NCI-H146 treated with DMSO at 0.1 percent for 48 hours (cell line): ENCODE data around the gene GGN.
"Not testable (repeated sequence)": the region's sequence is repeated elsewhere in the genome, so short reads cannot be mapped to it uniquely, and the experiment has no call there.

ENCODE experiments used
- DNase-seq: peaks from one replicate; lab custom pipeline; 2025; ENCODE audit not compliant: unreplicated experiment; lab: John Stamatoyannopoulos, UW

The GGN gene

GRCh38 chr19:38387550-38388348 is at the start of gene GGN:
Gene GGN (minus strand): TSS chr19:38388034. CDS start chr19:38387261, 773 bp downstream.
- DNase-seq: peak; percentile 91

DNA sequence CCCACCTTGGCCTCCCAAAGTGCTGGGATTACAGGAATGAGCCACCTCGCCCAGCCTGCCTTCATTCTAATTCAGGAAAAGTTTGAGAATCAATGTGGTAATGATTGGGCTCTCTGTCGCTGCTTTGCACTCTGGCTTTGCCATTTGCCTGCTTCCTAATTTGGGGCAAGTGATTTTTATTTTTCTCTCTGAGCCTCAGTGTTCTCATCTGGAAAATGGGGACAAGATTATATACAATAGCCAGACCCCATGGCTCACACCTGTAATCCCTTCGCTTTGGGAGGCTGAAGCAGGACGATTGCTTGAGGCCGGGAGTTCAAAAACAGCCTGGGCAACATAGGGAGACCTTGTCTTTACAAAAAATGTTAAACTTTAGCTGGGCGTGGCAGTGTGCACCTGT is 49.5 kb upstream of the GGN start:
- DNase-seq: no peak

GRCh38 chr19:38434549-38435051 is 46.8 kb upstream of the GGN start:
- DNase-seq: no peak

DNA sequence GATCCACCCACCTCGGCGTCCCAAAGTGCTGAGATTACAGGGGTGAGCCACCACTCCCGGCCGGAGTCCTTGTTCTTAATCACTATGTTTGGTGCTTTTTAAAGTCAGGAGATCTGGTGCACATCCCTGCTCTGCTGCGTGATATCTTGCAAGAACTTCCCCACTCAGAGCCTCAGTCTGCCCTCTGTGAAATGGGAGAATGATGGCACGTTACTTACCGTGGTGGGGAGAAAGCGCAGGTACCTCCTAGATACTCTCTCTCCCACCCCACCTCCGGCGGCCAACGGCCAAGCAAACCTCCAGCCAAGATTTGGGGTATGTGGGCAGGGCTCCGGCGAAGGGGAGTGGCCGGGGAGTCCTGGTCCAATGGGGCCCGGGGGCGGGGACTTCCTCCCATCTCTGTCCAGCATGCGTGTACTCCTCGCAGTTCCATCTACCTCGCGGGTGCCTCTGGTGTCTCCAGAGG is 45.5 kb upstream of the GGN start, which contains the start of gene RYR1:
Gene RYR1 (plus strand): TSS at position 424 of the 466 bp plus-strand sequence. CDS start 139 bp downstream, outside the sequence.
- no peak for DNase-seq

- DNase-seq: no peak
Observed at GRCh38 chr19:38430931-38431330, 43.1 kb upstream of the GGN start.

DNA sequence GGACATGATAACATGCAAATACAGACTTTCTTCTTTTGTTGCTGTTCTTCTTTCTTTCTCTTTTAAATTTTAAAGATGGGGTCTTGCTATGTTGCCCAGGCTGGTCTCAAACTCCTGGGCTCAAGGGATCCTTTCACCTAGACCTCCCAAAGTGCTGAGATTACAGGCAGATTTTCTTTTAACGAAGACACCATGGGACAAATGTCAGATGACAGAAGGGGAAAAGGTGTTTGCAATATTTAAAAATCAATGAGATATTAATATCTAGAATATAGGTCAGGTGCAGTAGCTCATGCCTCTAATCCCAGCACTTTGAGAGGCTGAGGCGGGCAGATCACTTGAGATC is 42.0 kb upstream of the GGN start:
- no peak for DNase-seq

DNA sequence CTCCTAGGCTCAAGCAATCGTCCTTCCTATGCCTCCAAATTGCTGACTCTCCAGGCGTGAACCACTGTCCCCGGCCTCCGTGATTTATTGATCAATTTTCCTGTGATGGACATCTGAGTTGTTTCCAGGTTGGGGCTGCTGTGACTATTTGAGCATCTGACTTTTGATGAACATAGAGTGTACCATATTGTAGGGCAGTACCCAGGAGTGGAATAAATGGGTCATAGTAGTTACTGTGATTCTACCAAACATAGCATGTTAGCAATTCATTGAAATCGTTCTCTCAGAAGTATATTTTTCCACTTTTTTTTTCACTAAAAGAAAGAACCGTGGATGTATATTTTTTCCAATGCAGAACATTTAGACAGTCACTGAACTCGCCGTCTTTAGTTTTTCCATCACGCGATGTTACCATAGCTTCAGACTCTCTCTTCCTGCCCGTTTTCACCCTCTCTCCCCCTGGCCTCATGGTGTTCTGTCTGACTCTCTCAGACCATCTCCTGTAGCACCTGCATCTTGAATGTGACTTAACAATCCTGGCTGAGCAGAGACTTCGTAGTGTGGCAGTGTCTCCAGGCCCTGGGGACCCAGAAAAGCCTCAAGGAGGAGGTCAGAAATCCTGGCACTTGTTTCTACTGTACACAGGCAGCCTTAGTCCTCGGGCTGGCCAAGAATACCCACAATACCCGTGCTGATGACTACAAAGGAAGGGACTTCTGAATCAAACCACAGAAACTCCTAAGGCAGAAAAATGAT is 41.4 kb upstream of the GGN start:
- DNase-seq: no peak

DNA sequence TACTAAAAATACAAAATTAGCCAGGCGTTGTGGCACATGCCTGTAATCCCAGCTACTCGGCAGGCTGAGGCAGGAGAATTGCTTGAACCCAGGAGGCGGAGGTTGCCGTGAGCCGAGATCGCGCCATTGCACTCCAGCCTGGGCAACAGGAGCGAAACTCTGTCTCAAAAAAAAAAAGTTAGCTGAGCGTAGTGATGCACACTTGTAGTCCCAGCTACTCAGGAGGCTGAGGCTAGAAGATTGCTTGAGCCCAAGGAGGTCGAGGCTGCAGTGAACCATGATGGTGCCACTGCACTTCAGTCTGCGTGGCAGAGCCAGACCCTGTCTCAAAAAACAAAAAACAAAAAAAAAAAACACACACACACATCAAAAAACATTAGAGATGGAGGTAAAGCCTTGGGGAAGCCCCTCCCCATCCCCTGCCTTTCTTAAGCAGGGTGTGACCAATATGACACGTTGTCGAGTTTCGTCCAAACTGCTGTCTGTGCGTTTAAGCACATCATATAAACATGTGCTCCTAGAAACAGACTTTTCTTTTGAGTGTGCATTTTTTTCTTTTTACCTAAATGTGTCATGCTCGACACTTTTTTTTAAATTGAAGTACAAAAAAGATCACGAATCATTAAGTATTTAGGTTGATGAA is 39.3 kb upstream of the GGN start:
- not testable (repeated sequence) for DNase-seq

GRCh38 chr19:38425810-38426466 is 38.1 kb upstream of the GGN start, which contains the start of gene RASGRP4:
Gene RASGRP4 (minus strand): TSS chr19:38426219. CDS start chr19:38426091, 128 bp downstream.
- no peak for DNase-seq

DNA sequence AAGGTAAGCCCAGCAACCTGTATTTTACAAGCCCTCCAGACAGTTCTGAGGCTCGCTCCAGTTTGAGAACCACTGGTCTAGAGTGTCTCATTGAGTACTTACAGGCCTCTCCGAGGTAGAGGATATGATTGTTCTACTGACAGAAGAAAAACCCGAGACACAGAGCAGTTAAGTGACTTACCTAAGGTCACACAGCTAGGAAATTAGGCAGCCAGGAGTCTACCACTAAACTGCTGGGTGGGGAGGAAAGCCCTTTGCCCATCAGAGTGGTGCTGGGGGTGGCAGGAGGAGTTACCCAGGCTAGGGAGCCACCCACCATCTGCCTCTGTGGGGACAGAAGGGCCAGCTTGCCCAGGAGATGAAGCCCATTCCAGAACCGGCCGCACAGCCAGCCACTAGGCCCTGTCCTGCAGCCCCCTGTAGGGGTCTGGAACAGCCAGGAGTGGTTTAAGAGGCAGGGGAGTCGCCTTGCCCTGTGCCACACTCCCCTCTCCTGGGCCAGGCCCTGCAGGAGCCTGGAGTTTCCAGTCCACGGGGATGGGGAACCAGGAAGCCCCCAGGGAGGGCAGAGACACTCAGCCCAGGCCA is 37.5 kb upstream of the GGN start:
- no peak for DNase-seq

- no peak for DNase-seq
Observed at GRCh38 chr19:38424272-38424671, 36.4 kb upstream of the GGN start.

GRCh38 chr19:38422438-38422837 is 34.6 kb upstream of the GGN start:
- DNase-seq: no peak

DNA sequence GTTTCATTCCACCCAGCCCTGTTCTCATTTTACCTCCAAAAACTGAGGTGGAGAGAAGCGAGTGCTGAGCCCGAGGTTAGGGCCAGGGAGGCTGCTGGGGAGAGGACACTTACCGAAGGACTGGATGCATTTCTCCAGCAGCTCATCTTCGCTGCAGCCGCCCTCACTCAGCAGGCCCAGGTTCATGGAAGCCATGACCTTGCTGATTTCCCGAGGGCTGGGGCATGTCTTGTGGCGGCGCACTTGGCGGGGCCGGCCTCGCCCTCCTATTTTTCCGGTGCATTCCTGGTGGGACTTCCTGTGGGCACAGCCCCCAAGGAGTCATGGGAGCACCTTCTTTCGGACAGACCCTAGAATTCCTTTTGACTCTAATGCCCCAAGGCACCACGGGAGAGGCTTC is 34.0 kb upstream of the GGN start:
- no peak for DNase-seq

DNA sequence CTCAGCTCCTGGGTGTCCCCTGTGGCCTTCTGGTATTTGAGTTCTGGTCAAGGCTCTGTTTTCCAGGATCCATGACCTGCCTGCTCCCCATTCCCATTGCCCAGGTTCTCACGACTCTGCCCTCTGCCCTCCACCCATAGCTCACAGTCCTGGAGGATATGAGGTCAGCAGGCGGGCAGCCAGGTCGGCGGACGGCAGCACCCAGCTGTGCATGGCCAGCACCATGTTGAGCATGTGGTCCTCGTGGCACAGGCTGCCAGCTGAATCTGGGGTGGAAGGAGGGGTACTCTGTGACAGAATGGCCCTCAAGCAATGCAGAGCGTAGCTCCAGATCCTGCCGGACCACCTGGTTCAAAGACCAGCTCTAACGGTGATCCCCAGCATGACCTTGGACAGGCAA is 33.1 kb upstream of the GGN start:
- no peak for DNase-seq

DNA sequence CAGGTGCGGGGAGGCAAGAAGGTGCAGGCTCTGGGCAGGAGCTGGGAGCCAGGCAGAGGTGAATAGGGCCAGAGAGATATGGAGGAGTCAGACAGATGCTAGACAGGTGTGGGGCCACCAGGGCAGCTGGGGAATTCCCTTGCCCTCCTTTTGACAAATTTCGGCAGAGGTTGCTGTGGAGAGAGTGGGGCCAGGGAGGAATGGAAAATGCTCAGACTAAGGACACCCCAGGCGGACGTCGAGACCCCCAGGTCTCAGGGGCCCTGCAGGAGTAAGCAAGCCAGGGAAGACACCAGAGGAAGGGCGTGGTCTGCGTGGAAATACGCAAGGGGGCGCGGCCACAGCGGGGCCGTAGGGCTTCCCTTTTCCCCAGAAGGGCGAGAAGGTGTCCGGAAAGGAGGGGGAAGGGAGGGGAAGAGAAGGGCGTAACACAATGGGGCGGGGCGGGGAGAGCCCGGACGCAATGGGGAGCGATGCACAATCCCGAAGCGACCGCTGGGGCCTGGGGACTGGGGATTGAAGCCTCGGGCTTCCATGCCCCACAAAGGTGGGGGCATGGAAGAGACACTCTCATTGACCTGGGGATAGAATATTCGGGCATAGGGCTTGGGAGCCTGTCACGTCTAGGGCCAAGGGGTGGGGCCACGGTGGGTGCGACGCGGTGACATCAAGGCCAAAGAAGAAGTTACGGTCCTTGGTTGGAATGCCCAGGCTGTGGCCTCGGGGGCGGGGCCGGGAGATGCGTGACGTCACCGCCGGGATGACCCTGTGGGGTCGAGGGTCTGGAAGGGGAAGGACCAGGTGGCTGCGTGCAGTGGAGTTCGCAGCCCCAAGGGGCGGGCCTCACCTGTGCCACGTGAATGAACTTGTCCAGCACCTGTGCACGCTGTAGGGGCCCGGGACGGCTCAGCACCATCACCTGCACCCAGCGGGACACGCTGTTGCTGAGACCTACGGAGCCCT is 30.0 kb upstream of the GGN start:
- DNase-seq: peak; percentile 42

GRCh38 chr19:38417146-38417543 is 29.3 kb upstream of the GGN start:
- no peak for DNase-seq

DNA sequence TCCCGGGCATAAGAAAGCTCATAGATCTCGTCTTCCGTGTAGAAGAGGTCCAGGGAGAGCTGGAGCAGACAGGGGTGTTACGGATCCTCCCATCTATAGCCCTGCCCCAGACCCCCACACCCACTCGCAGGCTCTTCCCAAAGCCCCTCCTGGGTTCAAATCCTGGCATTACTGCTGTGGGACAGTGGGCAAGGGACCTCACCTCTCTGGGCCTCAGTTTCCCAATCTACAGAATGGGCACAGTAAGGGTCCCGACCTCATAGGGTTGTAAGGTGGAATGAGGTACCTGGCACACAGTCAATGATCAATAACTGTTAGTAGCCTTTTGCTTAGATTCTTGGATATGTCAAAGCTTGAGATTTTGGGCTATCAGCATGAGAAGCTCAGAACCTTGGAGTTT is 25.6 kb upstream of the GGN start:
- no peak for DNase-seq

- DNase-seq: no peak
Observed at GRCh38 chr19:38412961-38413360, 25.1 kb upstream of the GGN start.

DNA sequence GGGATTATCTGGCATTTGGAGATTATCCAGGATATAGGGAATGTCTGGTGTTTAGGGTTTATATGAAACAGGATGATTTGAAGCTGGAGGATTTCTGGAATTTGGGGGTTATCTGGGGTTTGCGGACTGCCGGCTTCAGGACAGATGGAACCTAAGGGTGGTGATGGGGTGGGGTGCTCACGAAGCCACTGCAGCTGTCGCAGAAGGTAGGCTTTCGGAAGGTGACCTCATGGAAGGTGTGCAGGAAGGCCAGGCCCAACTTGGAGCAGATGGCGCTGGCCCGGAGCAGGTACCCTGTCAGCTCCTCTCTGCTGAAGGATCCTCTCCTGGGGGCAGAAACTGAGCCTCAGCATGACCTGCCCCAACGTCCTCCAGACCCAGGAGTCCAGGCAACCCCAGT is 24.7 kb upstream of the GGN start:
- DNase-seq: no peak
